GM18508 (cell line): ENCODE measurements around the gene ITPR2.
A peak's percentile ranks its signal among the peaks of the same experiment; 100 is the strongest.
"Not testable (repeated sequence)": the region's sequence is repeated elsewhere in the genome, so short reads cannot be mapped to it uniquely, and the experiment has no call there.

Source experiments
- ATAC-seq: cut with Tn5 transposase; IDR thresholded peaks from one replicate; pipeline ENCODE4 v1.9.1; 2021; ENCODE audit warnings: moderate number of reproducible peaks; ENCODE audit not compliant: insufficient read depth, unreplicated experiment

The ITPR2 gene

DNA sequence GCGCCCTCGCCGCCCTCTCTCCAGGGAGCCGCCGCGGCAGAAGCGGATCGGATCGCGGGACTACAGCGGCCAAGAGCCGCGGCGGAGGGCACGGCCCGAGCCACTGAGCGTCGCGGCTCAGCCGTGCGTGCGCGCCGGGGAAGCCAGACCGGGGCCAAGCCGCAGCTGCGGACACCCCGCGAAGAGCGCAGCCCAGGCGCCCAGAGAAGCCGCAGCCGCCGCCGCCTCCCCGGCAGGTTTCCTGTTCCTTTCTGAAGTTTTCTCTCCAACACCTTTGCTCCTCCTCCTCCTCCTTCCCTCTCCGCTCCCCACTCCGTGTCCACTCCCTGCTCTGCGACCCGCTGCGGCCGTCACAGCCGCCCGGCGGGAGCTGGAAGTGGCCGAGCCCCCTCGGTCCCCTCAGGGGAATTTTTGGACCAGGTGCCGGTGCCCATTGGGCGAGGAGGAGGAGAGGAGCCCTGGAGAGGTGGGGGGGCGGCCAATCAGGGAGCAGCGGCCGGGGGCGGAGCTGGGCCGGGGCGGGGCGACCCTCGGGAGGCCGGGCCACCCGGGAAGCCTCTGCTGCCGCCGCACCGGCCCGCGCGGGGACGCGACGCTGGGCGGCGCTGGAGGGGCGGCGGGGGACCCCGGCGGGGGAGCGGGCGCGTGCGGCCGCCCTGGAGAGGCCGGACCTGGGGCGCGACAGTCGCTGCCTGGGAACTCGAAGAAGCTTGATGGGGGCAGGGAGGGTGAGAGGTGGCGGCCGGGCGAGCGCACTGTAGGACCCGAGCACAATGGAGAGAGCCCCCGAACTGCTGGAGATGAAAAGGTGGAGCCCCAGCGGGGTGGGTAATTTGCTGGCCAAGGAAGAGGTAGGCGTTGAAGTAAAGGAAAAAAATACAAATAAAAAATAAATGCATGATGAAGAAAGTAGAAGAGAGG is at the start of gene ITPR2:
TSS of gene ITPR2 (minus strand) at position 373 of the 921 bp plus-strand sequence. CDS start 413 bp downstream, outside the sequence.
- peak; percentile 46 for ATAC-seq

DNA sequence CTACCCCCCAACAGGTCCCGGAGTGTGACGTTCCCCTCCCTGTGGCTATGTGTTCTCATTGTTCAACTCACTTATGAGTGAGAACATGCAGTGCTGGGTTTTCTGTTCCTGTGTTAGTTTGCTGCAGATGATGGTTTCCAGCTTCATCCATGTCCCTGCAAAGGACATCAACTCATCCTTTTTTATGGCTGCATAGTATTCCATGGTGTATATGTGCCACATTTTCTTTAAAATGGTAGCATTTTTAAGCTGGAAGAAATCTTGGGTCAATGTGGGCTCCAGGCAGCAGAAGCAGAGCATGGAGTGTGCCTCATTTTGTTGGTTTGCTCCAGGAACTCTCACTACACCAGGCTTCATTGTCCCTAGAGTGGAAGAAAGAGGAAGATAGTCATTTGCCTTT is 47.6 kb upstream of the ITPR2 start:
- no peak for ATAC-seq

DNA sequence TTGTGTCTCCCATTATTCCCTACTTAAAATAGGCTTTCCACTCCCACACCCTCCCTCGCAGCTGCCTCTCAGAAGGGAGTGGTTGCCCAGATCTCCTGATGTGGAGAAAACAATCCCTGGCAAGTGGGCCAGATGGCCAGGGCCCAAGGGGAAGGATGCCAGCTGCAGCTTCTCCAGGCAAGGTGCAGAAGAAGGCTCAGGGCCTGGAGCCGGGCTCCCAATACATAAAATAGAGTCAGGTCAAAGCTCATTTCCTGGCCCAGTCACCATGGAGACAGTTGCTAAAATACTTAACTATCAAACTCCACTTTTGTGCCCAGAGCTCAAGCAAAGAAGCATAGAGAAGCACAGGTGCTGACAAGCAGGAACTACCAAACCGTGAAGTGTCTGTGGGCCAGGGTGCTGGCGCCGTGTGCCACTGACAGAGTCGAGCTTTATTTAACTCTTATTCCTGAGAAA is 45.7 kb upstream of the ITPR2 start:
- ATAC-seq: no peak

DNA sequence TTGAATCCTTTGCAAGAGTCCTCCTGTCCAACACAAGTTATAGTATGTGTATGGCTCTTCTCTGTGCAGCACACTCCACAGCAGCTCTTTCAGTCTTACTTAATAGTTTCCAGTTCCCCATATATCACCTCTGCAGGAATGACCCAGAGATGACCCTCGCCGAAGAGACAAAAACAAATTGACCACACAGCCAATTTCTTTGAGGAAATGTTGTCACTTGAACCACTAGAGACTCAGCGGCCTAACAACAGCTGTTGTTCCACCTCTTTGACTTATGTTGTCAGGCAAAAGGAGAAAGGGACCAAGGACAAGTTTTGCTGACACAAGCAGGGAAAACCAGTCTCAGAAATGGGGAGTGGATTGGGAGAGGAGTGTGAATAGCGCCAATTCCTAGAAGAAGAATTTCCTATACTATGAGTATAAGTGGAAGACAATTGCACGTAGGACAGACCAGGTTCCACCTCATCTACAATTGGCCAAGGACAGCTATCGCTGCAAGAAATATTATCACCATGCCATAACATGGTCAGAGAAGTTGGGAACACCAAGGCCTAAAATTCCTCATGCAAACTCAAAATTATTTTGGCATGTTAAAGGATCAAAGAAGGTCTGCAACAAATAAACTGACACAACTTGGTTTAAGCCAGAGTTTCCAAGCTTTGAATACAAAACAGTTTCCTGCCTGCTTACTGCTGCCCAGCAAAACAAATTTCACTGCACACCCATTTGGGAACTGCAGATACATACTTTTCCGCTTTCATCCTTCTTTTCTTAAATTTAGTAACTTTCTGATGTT is 41.7 kb upstream of the ITPR2 start:
- peak; percentile 79 for ATAC-seq

DNA sequence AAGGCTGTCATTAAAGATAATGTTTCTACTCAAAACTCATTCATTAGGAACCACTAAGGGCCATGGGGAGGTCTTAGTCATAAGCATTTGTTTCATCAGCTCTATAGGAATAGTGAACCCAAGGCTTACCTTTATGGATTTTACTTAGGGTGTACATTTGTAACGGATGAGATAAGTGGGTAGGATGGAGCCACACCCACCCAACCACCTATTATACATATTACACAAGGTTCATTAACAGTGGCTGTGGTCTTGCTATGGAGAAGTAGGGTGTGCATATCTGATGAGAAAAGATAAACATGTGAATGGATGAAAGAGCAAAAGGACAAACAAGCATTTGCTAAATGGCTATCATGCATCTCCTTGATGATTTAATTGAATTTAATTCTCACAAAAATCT is 39.6 kb upstream of the ITPR2 start:
- no peak for ATAC-seq

DNA sequence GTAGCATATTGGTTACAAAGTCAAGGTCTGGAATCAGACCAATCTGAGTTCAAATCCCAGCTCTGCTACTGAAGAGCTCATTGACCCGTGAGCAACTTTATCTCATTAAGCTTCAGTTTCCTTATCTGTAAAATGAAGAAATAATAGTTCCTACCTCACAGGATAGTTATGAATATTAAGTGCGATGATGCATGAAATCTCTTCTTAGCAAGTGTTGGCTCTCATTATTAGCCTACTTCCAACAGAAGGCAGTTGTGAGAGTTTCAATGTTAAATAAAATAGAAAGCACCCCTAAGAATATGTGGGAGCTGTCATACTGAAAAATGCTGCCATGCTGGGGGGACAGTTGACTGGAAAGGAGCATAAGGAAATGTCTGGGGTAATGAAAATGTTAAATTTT is 39.0 kb upstream of the ITPR2 start:
- ATAC-seq: no peak

DNA sequence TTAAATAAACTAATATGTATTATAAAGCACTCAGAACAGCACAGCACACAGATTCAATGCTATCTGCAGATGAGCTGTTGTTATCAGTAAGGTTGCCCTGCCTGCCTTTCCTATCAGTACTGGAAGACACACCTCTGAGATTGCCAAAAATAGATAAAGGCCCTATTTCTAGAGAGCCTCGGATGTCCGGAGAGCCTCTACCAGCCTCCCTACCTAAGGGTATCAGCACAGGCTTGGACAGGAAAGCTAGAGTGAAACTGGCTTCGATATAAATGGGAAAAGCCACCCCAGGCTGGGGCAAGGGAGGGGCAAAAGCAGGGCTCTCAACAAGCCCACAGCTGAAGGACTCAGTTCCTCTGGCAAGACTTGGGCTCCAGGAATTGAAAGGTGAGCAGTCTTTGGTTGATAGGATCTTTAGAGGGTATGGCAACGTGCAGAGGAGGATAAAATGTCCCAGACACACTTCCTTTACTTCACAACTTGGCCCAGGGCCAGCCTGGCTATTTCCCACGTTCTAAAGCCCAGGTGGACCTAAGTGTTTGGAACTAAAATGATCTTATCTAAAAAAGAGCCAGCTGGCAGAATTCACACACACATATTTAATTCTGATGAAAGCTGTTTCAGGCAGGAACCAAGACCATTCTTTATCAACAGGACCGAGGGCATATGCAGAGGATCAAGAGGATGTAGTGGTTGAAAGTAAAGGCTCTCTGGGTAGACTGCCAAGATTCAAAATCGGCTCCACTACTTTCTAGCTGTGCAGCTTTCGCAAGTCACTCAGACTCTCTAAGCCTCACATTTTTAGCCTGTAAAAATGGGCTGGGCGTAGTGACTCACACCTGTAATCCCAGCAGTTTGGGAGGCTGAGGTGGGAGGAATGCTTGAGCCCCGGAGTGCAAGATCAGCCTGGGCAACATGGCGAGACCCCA is 37.8 kb upstream of the ITPR2 start:
- ATAC-seq: no peak

DNA sequence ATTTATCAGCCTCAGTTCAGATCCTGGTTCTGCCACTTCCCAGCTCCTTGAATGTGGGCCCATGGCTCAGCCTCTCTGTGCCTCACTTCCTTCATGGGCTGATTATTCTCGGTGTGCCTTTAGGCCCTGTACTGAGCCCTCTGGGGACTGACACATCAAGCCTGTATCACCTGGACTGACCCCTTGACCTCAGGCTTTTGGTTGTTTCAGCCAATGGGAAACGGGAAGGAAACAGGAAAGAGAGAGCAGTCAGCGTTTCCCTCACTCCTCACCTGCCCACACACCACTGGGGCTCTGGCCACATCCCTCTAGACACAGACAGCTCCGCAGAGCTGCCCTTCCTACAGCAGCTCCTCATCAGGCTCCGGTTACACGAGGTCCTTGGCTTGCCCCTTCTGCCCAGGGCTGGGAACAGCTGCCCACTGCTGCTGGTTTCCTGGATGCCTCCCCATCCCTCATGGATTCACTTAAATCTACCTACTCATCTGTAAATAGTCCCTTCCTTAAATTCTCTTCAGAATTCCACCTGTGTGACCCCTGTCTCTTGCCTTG is 37.0 kb upstream of the ITPR2 start:
- no peak for ATAC-seq

DNA sequence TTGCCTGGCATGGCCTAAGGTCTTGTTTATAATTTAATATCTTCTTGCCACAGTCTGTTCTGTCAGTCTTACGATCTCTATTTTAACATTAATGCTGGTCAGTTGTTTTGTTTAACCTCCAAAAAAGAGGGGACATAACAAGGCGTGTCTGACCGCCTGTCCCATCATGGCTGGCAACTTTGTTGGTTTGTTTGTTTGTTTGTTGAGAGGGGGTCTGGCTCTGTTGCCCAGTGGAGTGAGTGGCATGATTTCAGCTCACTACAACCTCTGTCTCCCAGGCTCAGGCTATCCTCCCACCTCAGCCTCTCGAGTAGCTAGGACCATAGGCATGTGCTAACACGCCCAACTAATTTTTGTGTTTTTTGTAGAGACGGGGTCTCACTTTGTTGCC is 36.1 kb upstream of the ITPR2 start:
- no peak for ATAC-seq

DNA sequence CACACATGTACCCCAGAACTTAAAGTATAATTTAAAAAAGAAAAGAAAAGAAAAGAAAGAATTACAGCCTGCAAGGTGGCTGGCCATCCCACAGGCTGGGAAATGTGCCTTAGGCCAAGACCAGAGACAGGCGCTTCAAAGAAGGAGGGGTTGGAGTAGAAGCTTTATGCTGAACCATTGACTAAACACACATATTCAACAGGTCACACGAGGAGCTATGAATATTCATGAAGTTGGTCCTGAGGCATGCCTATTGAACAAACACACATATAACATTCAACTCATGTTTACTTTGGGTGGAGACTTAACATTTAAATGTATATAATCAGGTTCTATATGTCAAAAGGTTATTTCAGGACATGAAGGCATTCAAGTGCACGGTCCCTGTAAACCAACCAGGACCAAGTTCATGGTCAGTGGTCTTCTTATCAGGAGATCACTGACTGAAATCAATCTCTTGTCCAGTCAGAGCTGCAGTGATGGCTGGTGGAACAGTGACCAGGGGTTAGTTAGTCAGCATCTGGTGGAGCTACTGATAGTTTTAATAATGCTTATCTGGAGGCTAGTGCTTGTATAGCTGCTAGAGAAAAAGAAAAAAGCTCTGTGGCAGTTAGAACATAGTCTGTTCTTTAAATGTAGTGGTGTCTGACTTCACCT is 35.6 kb upstream of the ITPR2 start:
- ATAC-seq: no peak

DNA sequence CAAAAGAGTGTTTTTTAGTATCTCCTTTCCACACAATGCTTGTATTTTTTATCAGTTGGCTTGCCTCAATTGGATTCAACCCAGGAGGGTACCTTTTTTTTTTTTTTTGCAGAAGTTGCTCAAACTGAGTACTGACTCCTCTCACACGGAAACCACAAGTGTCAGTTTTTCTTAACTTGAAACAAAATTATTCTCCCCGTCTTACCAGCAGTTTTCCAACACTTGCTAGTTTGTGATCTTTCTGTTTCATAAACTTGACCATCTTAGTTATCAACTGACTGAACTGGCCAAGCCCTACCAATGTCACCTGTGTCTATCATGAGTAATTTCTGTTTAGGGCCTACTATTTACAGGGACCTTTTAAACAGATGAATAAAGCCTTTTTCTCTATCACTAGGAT is 34.1 kb upstream of the ITPR2 start:
- ATAC-seq: peak; percentile 49

DNA sequence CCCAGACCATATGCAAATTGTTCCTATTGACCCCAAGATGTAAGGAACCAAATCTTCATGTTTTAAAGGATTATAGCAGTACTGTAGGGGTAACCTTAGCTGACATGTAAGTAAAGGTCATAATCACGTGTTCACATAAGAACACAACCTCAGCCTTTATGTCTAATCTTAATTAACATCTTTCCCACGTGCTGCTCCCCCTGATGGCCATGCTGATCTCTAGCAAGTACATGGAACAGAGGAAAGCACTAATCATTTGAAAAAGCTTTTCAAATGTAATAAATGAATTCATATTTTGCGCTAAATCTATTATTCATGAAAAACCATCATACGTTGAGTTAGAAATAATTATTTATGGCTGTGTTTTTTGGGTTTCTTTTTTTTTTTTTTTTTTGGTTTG is 30.5 kb upstream of the ITPR2 start:
- ATAC-seq: no peak

DNA sequence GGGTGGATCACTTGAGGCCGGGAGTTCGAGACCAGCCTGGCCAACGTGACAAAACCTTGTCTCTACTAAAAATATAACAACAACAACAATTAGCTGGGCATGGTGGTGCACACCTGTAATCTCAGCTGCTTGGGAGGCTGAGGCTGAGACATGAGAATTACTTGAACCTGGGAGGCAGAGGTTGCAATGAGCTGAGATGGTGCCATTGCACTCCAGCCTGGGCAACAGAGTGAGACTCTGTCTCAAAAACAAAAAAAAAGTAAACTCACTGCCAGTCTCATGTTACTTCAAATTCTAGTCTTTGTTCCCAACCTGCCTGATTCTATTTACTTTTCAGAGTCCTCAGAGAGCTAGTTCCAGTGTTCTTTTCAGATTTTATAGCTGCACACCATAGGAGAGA is 29.8 kb upstream of the ITPR2 start:
- ATAC-seq: not testable (repeated sequence)

DNA sequence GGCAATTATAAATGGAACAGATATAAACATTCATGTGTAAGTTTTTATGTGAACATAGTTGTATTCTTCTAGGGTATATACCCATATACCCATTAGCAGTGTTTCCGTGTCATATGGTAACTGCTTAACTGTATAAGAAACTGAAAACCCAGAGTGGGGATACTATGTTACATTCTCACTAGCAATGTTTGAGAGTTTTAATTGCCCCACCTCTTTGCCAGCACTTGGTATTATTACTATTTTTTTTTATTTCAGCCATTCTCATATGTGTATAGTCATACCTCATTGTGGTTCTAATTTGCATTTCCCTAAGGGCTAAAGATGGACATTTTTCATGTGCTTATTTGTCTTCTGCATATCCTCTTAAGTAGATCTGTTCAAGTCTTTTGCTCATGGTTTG is 28.7 kb upstream of the ITPR2 start:
- ATAC-seq: no peak

DNA sequence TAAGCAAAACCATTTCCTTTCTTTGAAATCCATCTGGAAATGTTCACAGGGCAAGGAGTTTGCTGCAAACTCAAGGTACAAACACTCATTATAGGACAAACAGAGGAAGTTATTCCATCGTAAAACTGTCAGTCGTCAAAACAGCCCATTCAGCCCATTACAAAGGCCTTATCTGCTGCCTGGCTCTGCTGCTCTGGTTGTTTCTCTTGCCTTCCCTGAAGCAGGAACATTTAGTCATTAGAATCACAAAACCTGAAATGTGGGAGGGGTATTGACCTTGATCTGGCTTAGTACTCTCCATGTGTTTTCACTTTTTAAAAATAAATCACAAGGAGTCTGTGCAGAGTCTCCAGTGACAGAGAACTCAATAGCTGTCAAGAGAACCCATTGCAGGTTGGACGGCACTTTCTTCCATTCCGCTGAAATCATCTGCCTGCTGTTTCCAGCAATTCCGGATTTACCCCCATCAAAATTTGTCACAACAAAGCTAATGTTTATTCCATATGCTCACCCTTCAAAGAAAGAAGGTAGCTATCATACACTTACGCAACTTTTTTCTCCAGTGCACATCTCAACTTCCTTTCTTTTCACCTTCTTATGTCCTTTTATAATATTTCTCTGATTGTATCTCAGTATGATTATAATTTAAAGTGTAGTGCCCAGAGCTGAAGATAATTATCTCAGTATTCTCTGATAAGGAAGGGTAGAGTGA is 24.6 kb upstream of the ITPR2 start:
- no peak for ATAC-seq

DNA sequence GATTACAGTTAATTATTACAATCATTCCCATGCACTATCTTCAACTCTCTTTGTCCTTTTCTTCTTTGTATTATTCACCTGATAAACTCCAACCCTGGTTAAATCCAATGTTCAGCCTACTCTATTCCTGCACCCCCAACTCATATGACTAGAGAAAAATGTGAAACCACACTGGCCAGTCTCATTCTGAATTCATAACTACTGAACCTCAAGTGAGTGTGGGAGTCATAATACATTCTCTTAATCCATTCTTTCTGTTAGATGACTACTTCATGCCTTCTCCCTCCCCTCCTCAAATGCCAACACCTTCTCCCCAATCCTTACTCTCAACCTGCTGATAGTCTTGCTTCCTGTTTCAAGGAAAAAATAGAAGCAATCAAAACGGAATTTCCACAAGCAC is 22.3 kb upstream of the ITPR2 start:
- ATAC-seq: no peak

DNA sequence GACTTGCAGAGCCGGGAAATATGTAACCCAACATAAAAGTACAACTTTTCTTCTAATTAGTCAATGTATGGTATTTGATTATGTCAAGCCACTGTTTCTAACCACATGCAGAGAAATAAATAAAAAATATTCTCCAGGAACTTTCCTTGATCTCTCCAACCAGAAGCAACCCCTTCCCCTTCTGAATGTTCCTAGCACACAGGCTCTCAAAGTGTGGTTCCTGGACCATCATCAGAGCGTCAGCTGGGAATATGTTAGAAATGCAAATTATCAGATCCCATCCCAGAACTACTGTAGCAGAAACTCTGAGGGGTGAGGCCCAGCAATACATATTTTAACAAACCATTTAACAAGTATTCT is 21.0 kb upstream of the ITPR2 start:
- ATAC-seq: no peak

DNA sequence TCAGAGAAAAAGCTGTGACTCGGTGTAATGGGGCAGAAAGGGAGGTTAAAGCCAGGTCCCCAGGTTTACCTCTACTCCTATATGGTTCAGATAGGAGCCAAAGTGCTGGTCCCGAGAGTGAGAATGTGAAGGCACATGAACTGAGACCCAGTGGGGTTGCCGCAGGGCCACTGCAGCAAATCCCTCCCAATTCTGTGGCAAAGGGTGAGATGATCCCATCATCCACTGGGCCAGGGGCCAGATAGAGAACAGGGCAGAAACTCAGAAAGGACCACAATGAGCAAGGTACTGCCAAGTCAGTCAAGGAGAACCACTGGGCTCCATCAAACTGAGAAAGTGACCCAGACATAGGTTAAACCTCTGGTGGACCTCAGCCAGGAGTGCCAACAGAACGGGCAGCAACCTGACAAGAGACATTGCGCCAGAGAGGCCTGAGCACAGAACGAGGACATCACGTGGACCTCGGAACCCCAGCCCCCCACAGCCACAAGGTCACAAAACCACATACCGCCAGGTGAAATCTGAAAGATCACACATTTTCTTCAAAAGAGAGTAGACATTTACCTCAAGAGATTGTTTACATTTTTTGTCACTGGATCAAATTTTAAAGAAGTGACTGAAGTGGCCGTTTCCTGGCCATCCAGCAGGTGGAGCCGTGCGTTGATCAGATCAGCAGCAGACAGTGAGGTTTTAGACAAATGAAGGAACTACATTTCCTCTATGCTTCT is 20.5 kb upstream of the ITPR2 start:
- no peak for ATAC-seq
